GM19438 (cell line): ENCODE measurements around the gene EFCAB8.
A peak's percentile ranks its signal among the peaks of the same experiment; 100 is the strongest.

Experiments
- ATAC-seq: cut with Tn5 transposase; IDR thresholded peaks from one replicate; pipeline ENCODE4 v1.9.1; 2021; ENCODE audit warnings: low read depth; ENCODE audit not compliant: unreplicated experiment

The EFCAB8 gene

GRCh38 chr20:32858701-32859372 is at the start of gene EFCAB8:
Gene EFCAB8 (plus strand): TSS chr20:32858923. CDS start chr20:32863793, 4,870 bp downstream.
- ATAC-seq: no peak

GRCh38 chr20:32809907-32810306 is 48.8 kb upstream of the EFCAB8 start:
- no peak for ATAC-seq

- no peak for ATAC-seq
These were observed 47.8 kb upstream of the EFCAB8 start for GRCh38 chr20:32810941-32811340.

GRCh38 chr20:32811886-32812285 is 46.8 kb upstream of the EFCAB8 start:
- ATAC-seq: no peak

GRCh38 chr20:32819992-32820697 is 38.6 kb upstream of the EFCAB8 start:
- ATAC-seq: peak; percentile 74

GRCh38 chr20:32820698-32821377 is 37.9 kb upstream of the EFCAB8 start:
- no peak for ATAC-seq

GRCh38 chr20:32822225-32822624 is 36.5 kb upstream of the EFCAB8 start:
- no peak for ATAC-seq

GRCh38 chr20:32823078-32823477 is 35.6 kb upstream of the EFCAB8 start:
- ATAC-seq: no peak

- ATAC-seq: no peak
These were observed 34.8 kb upstream of the EFCAB8 start for GRCh38 chr20:32823737-32824588.

- no peak for ATAC-seq
These were observed 30.6 kb upstream of the EFCAB8 start for GRCh38 chr20:32828029-32828680.

GRCh38 chr20:32829311-32830005 is 29.3 kb upstream of the EFCAB8 start:
- ATAC-seq: no peak

- no peak for ATAC-seq
These were observed 28.3 kb upstream of the EFCAB8 start for GRCh38 chr20:32830437-32830836.

- no peak for ATAC-seq
These were observed 26.7 kb upstream of the EFCAB8 start for GRCh38 chr20:32831982-32832381.

- ATAC-seq: no peak
These were observed 26.1 kb upstream of the EFCAB8 start for GRCh38 chr20:32832664-32833063.

- no peak for ATAC-seq
These were observed 23.8 kb upstream of the EFCAB8 start for GRCh38 chr20:32834972-32835371.

- no peak for ATAC-seq
These were observed 21.6 kb upstream of the EFCAB8 start for GRCh38 chr20:32837157-32837556.

GRCh38 chr20:32839227-32839981 is 19.3 kb upstream of the EFCAB8 start:
- ATAC-seq: no peak

- no peak for ATAC-seq
These were observed 18.8 kb upstream of the EFCAB8 start for GRCh38 chr20:32839982-32840285.

- ATAC-seq: no peak
These were observed 17.5 kb upstream of the EFCAB8 start for GRCh38 chr20:32841174-32841573.
